ENCODE measurements around the gene RASGRF1.
"Not testable (repeated sequence)": the region's sequence is repeated elsewhere in the genome, so short reads cannot be mapped to it uniquely, and the experiment has no call there.

RASGRF1 gene

DNA sequence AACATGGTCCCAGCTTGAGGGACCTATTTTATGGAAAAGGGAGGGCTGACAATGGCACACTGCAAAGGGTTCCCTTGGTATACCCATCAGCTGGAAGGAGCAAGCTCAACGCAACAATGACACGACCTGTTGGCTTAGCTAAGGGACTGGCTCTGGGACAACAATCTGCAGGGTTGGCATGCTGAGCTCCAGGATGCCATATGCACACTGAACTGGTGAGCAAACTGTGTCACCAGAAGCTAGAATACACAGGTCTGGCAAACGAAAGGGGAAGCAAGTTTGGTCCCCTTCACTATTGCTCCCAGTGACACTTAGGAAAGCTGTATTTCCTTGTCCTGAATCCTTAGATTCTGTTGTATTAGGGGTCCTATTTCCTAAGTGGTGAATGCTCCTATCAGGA lies 38.0 kb upstream of the RASGRF1 start:
- H3K9me3 ChIP-seq (ENCODE audit: low read depth, low read length), result no peaks in the 10 kb centered on the region
- H3K9ac ChIP-seq (ENCODE audit: insufficient read length), result no peak overlapping the region
- no peak overlapping the region for H3K27ac ChIP-seq
- H3K36me3 ChIP-seq (ENCODE audit: insufficient read depth, low read length), result no peaks in the 10 kb centered on the region
- H3K4me3 ChIP-seq, result no peak overlapping the region
- TF ChIP-seq POLR2AphosphoS5 (IDR thresholded peaks at IDR 0.05; ENCODE audit: borderline replicate concordance, low read depth, low read length) (no peak), EZH2 (IDR thresholded peaks at IDR 0.05) (no peak), FOXP2 (optimal IDR thresholded peaks at IDR 0.05; ENCODE audit: control extremely low read depth, extremely low read length, insufficient read depth) (no peak)
- no peak for DNase-seq (ENCODE audit: low read depth, low spot score)

DNA sequence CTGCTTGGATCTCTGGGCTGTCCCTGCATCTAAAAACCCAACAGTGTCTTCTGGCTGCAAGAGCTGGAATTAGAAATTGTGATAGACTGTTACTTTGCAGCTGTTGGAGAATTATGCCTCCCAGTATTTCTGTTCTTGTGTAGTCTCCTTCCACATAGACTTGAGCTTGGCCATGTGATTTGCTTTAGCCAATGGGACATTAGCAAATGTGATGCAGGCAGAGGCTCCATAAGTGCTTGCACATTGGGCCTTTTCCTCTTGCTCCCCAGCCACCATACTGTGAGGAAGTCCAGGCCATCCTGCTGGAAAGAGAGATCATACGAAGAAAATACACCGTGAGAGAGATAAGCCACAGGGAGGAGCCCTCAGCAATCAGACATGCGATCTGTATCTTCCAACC lies 33.8 kb upstream of the RASGRF1 start:
- Histone ChIP-seq H3K9ac (ENCODE audit: insufficient read length) (no peak overlapping the region), H3K36me3 (ENCODE audit: insufficient read depth, low read length) (no peaks in the 10 kb centered on the region), H3K27ac (no peak overlapping the region), H3K9me3 (ENCODE audit: low read depth, low read length) (no peaks in the 10 kb centered on the region), H3K4me3 (no peak overlapping the region)
- no peak for DNase-seq (ENCODE audit: low read depth, low spot score)
- TF ChIP-seq EZH2 (IDR thresholded peaks at IDR 0.05) (no peak), POLR2AphosphoS5 (IDR thresholded peaks at IDR 0.05; ENCODE audit: borderline replicate concordance, low read depth, low read length) (no peak), FOXP2 (optimal IDR thresholded peaks at IDR 0.05; ENCODE audit: control extremely low read depth, extremely low read length, insufficient read depth) (no peak)

DNA sequence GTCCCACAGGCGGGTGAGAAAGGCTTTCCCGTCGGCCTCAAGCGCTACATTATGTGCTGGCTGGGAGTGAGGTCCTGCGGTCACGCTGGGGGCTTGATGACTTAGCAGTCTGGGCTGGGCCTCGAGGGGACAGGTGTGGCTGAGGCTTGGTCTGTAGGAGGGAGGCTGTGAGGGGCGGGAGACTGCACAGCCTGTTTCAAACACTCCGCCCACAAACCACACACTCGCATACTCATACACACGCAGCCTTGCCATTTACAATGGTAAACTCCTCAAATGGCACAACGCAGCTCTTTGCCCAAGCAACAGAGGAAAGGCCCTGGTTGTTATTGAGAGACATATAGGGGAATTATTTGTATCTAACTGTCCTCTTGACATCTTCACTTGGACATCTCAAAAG lies 32.4 kb upstream of the RASGRF1 start:
- no peak for DNase-seq (ENCODE audit: low read depth, low spot score)
- H3K9ac ChIP-seq (ENCODE audit: insufficient read length), result no peak overlapping the region
- TF ChIP-seq POLR2AphosphoS5 (IDR thresholded peaks at IDR 0.05; ENCODE audit: borderline replicate concordance, low read depth, low read length), result no peak
- TF ChIP-seq FOXP2 (optimal IDR thresholded peaks at IDR 0.05; ENCODE audit: control extremely low read depth, extremely low read length, insufficient read depth), result no peak
- no peak for TF ChIP-seq EZH2 (IDR thresholded peaks at IDR 0.05)
- no peak overlapping the region for H3K27ac ChIP-seq
- no peak overlapping the region for H3K4me3 ChIP-seq
- no peaks in the 10 kb centered on the region for H3K9me3 ChIP-seq (ENCODE audit: low read depth, low read length)
- no peaks in the 10 kb centered on the region for H3K36me3 ChIP-seq (ENCODE audit: insufficient read depth, low read length)

DNA sequence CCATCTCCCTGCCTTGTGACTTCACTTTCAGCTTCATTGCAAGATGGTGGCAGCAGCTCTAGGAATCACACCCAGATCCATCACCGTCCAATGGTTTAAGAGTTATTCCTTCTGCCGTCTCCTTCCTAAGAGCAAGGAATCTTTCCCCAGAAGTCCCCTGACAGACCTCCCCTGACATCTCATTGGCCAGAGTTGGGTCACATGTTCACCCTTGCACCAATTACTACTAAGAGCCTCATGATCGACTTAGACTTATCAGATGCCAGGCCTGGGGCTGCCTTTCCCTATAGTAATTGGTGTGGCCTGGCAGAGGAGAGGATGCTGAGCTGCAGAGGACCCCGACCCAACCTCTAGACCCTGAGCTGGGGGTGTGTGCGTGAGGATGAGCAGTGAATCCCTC lies 31.8 kb upstream of the RASGRF1 start:
- Histone ChIP-seq H3K36me3 (ENCODE audit: insufficient read depth, low read length) (no peaks in the 10 kb centered on the region), H3K9ac (ENCODE audit: insufficient read length) (no peak overlapping the region), H3K4me3 (no peak overlapping the region), H3K27ac (no peak overlapping the region), H3K9me3 (ENCODE audit: low read depth, low read length) (no peaks in the 10 kb centered on the region)
- DNase-seq (ENCODE audit: low read depth, low spot score), result no peak
- no peak for TF ChIP-seq FOXP2 (optimal IDR thresholded peaks at IDR 0.05; ENCODE audit: control extremely low read depth, extremely low read length, insufficient read depth)

DNA sequence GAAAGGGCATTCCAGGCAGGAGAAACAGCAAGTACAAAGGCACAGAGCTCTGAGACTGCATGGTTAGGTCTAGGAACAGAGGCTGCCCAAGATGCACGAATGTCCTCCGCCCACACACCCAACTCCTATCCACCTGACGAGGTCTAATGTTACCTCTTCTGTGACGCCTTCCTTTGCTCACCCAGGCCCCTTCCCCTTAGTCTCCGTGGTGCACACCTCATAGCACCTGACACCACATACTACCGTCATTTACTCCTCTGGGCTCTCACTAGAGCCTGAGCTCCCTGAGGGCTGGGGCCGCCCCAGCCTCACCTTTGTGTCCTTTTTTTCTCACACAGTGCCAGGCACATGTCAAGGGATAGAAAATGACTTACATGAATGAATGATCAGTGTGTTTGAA lies 31.0 kb upstream of the RASGRF1 start:
- Histone ChIP-seq H3K9ac (ENCODE audit: insufficient read length) (no peak overlapping the region), H3K9me3 (ENCODE audit: low read depth, low read length) (no peaks in the 10 kb centered on the region), H3K27ac (no peak overlapping the region), H3K4me3 (no peak overlapping the region), H3K36me3 (ENCODE audit: insufficient read depth, low read length) (no peaks in the 10 kb centered on the region)
- DNase-seq (ENCODE audit: low read depth, low spot score), result no peak
- TF ChIP-seq FOXP2 (optimal IDR thresholded peaks at IDR 0.05; ENCODE audit: control extremely low read depth, extremely low read length, insufficient read depth) (no peak), EZH2 (IDR thresholded peaks at IDR 0.05) (no peak), POLR2AphosphoS5 (IDR thresholded peaks at IDR 0.05; ENCODE audit: borderline replicate concordance, low read depth, low read length) (no peak)

DNA sequence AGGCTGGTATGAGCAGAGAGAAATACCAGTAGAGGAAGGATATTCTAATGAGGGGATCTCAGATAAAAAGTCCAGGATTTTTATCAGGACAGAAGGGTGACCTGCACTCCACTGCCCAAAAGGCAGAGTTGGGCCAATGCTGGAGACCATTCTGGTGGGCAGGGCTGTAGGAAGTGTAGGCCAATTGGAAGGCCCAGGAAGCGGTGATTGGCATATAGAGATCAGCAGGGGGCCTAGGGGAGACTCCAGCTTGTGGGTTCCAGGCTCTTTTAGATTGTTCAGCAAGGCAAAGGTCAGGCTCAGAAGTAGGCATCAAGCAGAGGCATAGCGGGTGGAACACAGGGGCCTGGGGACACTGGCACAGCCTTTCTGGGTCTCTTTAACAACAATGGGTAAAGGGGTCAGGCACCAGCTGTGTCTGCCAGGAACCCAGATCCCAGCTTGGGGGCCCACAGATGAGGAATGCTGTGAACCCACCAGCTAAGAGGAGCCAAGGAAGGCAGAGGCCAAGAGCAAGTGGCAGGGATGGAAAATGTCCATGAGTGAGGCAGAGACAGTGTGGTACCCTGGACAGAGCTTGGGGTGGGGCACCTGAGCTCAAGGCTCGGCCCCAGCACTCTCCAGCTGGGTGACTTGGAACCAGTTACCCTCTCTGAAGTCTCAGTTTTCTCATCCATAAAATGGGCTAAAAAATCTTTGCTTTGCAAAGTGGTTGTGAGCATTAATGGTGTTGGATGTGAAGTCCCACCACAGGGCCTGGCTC lies 27.0 kb upstream of the RASGRF1 start:
- Histone ChIP-seq H3K9ac (ENCODE audit: insufficient read length) (no peak overlapping the region), H3K27ac (no peak overlapping the region), H3K9me3 (ENCODE audit: low read depth, low read length) (no peaks in the 10 kb centered on the region), H3K4me3 (no peak overlapping the region), H3K36me3 (ENCODE audit: insufficient read depth, low read length) (no peaks in the 10 kb centered on the region)
- DNase-seq (ENCODE audit: low read depth, low spot score), result no peak
- TF ChIP-seq POLR2AphosphoS5 (IDR thresholded peaks at IDR 0.05; ENCODE audit: borderline replicate concordance, low read depth, low read length) (no peak), EZH2 (IDR thresholded peaks at IDR 0.05) (no peak), FOXP2 (optimal IDR thresholded peaks at IDR 0.05; ENCODE audit: control extremely low read depth, extremely low read length, insufficient read depth) (no peak)

DNA sequence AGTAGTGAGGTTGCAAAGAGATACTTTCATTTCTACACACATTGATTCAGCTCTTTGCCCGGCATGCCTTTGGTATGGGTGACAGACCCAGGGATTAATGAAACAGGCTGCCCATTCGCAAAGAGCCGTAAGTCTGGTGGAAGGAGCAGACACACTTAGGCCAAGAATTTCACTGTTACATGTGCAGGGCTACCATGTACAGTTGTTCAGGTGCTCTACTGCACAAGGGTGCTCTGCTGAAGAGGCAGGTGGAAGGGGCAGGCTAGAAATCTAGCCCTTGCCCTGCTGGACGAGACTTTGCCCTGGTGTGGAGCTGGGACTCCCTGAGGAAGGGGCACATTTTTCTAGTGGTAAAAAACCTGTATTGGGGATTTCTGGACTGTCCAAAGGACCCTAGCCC lies 26.2 kb upstream of the RASGRF1 start:
- Histone ChIP-seq H3K27ac (no peak overlapping the region), H3K36me3 (ENCODE audit: insufficient read depth, low read length) (no peaks in the 10 kb centered on the region), H3K9ac (ENCODE audit: insufficient read length) (no peak overlapping the region), H3K4me3 (no peak overlapping the region), H3K9me3 (ENCODE audit: low read depth, low read length) (no peaks in the 10 kb centered on the region)
- no peak for DNase-seq (ENCODE audit: low read depth, low spot score)
- TF ChIP-seq EZH2 (IDR thresholded peaks at IDR 0.05), result no peak
- TF ChIP-seq POLR2AphosphoS5 (IDR thresholded peaks at IDR 0.05; ENCODE audit: borderline replicate concordance, low read depth, low read length), result no peak
- TF ChIP-seq FOXP2 (optimal IDR thresholded peaks at IDR 0.05; ENCODE audit: control extremely low read depth, extremely low read length, insufficient read depth), result no peak

DNA sequence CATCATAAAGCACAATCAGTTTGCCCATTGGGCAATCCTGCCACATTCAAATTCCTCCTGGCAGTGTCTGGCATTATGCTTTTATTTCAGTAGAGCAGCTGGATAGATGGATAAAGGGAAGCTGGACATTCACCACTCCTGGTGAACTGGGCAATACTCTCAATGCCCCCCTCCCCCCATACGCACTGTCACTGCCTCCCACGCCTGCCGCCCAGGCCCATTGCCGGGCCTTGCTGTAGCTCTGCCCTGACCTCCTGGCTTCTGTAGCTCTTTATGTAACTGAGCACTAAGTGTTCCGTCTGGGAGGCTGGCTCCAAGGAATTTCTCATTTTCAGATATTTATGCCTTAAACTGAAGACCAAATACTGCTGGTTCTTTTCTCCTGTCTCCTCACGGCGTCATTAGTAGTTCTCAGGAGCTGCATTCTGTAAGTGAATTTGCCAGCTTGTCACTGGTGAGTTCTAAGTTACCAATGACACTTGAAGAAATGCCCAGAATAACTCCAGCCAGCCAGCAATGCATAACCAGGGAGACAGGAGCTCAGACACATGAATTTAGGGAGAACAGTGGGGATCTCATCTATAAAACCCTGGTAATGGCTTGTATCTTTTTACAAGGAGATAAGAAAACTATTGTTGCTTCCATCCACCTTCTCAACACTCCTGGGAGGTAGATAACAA lies 25.5 kb upstream of the RASGRF1 start:
- no peak for DNase-seq (ENCODE audit: low read depth, low spot score)
- H3K4me3 ChIP-seq, result no peak overlapping the region

DNA sequence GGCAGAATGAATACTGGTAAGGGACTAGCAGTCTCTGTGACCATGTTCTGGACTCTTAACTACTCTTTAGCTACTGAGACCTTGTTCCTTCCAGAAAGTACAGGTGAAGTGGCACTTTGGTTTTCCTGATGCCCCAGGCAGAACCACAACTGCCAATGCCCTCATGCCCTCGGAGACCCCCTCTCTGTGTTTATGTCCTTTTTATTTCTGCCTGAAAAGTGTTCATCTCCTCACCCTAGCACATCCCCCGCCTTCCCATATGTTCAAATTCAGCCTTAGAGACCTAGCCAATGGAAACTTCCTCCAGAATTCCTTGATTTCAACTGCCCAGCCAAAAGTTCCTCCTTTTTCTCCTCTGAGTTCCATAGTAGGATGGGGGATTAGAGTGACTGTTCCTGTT lies 23.3 kb upstream of the RASGRF1 start:
- Histone ChIP-seq H3K4me3 (no peak overlapping the region), H3K9ac (ENCODE audit: insufficient read length) (no peak overlapping the region), H3K36me3 (ENCODE audit: insufficient read depth, low read length) (no peaks in the 10 kb centered on the region), H3K27ac (no peak overlapping the region), H3K9me3 (ENCODE audit: low read depth, low read length) (no peaks in the 10 kb centered on the region)
- TF ChIP-seq EZH2 (IDR thresholded peaks at IDR 0.05) (no peak), POLR2AphosphoS5 (IDR thresholded peaks at IDR 0.05; ENCODE audit: borderline replicate concordance, low read depth, low read length) (no peak), FOXP2 (optimal IDR thresholded peaks at IDR 0.05; ENCODE audit: control extremely low read depth, extremely low read length, insufficient read depth) (no peak)
- DNase-seq (ENCODE audit: low read depth, low spot score), result no peak

More for the DNA sequence above, 25.5 kb upstream of the RASGRF1 start:
- no peak for TF ChIP-seq EZH2 (IDR thresholded peaks at IDR 0.05)
- no peaks in the 10 kb centered on the region for H3K36me3 ChIP-seq (ENCODE audit: insufficient read depth, low read length)
- H3K27ac ChIP-seq, result no peak overlapping the region
- no peaks in the 10 kb centered on the region for H3K9me3 ChIP-seq (ENCODE audit: low read depth, low read length)
- no peak overlapping the region for H3K9ac ChIP-seq (ENCODE audit: insufficient read length)

DNA sequence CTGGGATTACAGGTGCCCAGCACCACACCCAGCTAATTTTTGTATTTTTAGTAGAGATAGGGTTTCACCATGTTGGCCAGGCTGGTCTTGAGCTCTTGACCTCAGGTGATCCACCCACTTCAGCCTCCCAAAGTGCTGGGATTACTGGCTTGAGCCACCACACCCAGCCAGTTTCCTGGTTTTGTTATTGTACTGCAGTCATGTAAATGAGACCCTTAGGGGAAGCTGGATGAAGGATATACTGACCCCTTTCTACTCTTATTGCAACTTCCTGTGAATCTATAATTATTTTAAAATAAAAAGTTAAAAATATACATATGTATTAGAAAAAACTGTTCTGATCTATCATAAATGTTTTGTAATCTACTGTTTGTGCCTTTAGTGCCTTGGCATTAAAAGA lies 20.8 kb upstream of the RASGRF1 start:
- not testable (repeated sequence) for H3K9me3 ChIP-seq (ENCODE audit: low read depth, low read length); DNase-seq (ENCODE audit: low read depth, low spot score); H3K36me3 ChIP-seq (ENCODE audit: insufficient read depth, low read length); H3K9ac ChIP-seq (ENCODE audit: insufficient read length); H3K27ac ChIP-seq; H3K4me3 ChIP-seq

Data from SK-N-MC (cell line).